D721Med (cell line): ENCODE data around the gene CPA3.

Source experiments
- DNase-seq: peaks from one replicate; pipeline ENCODE4 v3.0.0; 2011; ENCODE audit warnings: low spot score; ENCODE audit not compliant: insufficient read length
- FAIRE-seq: peaks from 2 replicates; lab custom pipeline; 2011; peaks lifted over from hg19 to GRCh38; lab: Jason Lieb, UNC
- CTCF ChIP-seq: IDR thresholded peaks from 2 replicates; pipeline ENCODE4 v1.5.1; 2012; ENCODE audit warnings: mild to moderate bottlenecking, control low read depth; ENCODE audit not compliant: insufficient read depth; ENCODE audit errors: missing control alignments

CPA3 gene, protein sequence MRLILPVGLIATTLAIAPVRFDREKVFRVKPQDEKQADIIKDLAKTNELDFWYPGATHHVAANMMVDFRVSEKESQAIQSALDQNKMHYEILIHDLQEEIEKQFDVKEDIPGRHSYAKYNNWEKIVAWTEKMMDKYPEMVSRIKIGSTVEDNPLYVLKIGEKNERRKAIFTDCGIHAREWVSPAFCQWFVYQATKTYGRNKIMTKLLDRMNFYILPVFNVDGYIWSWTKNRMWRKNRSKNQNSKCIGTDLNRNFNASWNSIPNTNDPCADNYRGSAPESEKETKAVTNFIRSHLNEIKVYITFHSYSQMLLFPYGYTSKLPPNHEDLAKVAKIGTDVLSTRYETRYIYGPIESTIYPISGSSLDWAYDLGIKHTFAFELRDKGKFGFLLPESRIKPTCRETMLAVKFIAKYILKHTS

DNA sequence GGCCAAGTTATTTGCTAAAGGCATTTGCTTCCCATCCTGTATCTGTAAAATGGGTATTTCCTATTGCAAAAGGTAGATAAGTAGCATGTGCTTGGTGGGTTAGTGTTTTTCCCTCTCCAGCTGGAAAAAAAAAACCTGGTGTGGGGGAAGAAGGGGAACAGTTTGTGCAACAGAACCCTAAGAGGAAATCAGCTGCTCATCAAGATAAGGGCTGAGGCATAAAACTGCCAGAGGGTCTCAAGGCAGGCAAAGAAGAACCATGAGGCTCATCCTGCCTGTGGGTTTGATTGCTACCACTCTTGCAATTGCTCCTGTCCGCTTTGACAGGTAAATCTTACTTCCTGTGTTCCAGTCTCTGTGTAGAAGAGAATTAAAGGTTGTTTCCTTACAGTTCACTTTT lies at the start of gene CPA3:
TSS of gene CPA3 (plus strand) at position 248 of the 400 bp plus-strand sequence. CDS start at position 260, 12 bp downstream.
- no peak for FAIRE-seq
- DNase-seq = no peak
- no peak for TF ChIP-seq CTCF

- TF ChIP-seq CTCF = no peak
- FAIRE-seq = no peak
- no peak for DNase-seq
These were observed 49.6 kb upstream of the CPA3 start for GRCh38 chr3:148815316-148816110.

DNA sequence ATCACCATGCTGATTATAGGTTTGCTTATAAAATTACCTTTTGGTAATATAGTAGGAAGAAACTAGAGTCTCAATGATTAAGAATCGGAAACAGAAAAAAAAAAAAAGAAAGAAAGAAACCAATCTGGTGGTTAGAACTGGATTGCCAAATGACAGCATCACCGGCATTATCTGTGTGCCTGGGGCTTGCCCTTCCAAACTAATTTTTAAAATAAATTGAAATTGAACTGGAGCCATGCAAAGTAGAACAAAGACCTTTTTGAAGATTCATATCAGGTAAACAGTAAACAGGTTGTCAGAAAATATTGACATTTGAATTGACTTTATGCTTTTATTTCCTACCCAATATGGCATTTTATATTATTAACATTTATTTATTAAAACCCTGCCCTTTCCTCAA lies 48.7 kb upstream of the CPA3 start:
- FAIRE-seq (no peak), DNase-seq (no peak)
- no peak for TF ChIP-seq CTCF

GRCh38 chr3:148816981-148817525 lies 48.0 kb upstream of the CPA3 start:
- FAIRE-seq = no peak
- TF ChIP-seq CTCF = no peak
- DNase-seq = no peak

GRCh38 chr3:148820361-148821245 lies 44.5 kb upstream of the CPA3 start:
- FAIRE-seq (no peak), DNase-seq (no peak)
- no peak for TF ChIP-seq CTCF

DNA sequence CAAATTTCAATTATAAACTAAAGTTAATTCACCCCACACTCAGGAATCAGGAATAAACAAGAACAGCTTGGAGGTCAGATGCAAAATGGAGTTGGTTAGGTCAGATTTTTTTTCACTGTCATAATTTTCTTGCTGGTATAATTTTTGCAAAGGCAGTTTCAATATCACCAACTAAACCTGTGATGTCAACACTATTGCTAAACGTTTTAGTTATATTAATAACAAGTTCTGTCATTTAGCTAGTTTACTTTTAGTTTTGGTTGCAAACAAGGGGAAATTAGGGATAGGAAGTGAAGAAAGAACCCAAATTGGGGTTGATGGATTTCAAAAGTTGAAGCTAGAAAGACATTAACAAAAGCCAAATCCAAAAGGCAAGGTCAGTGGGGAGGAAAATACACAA lies 42.1 kb upstream of the CPA3 start:
- FAIRE-seq = no peak
- TF ChIP-seq CTCF = no peak

More for the DNA sequence above, 42.1 kb upstream of the CPA3 start:
- no peak for DNase-seq
